ENCODE data around the gene SLC39A11.

The SLC39A11 gene

DNA sequence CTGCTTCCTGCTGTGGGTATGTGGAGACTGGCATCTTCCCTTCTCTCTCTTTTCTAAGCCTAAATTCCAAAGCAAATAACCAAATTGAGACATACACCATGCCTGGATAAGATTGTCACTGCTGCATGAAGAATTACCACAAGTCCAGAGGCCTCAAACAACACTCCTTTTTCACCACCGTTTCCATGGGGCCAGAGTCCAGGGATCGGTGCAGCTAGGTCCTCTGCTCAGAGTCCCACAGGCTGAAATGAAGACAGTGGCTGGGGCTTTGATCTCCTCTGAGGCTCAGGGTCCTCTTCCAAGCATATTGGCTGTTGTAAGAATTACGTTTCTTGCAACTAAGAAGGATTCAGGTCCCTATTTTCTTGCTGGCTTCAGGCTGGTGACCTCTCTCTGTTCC, 130.4 kb downstream of the SLC39A11 start:
- H3K27ac ChIP-seq (ENCODE audit: low read length), result no peak overlapping the region
- H2AFZ ChIP-seq (ENCODE audit: low read depth, low read length), result no peak overlapping the region
- no peaks in the 10 kb centered on the region for H3K27me3 ChIP-seq (ENCODE audit: low read depth, low read length)
- no peak overlapping the region for H3K4me2 ChIP-seq (ENCODE audit: low read length)
- H3K4me1 ChIP-seq (ENCODE audit: low read length), result no peaks in the 10 kb centered on the region
- no peaks in the 10 kb centered on the region for H3K79me2 ChIP-seq (ENCODE audit: low read length)
- no peak overlapping the region for H3K4me3 ChIP-seq (ENCODE audit: low read length)
- no peaks in the 10 kb centered on the region for H4K20me1 ChIP-seq (ENCODE audit: insufficient read depth, low read length)
- TF ChIP-seq EZH2phosphoT487 (IDR thresholded peaks at IDR 0.05; ENCODE audit: low read depth), result no peak
- TF ChIP-seq, protein P1, sequence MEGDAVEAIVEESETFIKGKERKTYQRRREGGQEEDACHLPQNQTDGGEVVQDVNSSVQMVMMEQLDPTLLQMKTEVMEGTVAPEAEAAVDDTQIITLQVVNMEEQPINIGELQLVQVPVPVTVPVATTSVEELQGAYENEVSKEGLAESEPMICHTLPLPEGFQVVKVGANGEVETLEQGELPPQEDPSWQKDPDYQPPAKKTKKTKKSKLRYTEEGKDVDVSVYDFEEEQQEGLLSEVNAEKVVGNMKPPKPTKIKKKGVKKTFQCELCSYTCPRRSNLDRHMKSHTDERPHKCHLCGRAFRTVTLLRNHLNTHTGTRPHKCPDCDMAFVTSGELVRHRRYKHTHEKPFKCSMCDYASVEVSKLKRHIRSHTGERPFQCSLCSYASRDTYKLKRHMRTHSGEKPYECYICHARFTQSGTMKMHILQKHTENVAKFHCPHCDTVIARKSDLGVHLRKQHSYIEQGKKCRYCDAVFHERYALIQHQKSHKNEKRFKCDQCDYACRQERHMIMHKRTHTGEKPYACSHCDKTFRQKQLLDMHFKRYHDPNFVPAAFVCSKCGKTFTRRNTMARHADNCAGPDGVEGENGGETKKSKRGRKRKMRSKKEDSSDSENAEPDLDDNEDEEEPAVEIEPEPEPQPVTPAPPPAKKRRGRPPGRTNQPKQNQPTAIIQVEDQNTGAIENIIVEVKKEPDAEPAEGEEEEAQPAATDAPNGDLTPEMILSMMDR (IDR thresholded peaks at IDR 0.05; ENCODE audit: low read depth, low read length), result no peak
- H3K36me3 ChIP-seq (replicated peaks; ENCODE audit: low read depth, low read length), result no peaks in the 10 kb centered on the region
- H3K9ac ChIP-seq (ENCODE audit: low read length), result no peak overlapping the region
- no peaks in the 10 kb centered on the region for H3K9me3 ChIP-seq (ENCODE audit: insufficient read depth, low read length)

DNA sequence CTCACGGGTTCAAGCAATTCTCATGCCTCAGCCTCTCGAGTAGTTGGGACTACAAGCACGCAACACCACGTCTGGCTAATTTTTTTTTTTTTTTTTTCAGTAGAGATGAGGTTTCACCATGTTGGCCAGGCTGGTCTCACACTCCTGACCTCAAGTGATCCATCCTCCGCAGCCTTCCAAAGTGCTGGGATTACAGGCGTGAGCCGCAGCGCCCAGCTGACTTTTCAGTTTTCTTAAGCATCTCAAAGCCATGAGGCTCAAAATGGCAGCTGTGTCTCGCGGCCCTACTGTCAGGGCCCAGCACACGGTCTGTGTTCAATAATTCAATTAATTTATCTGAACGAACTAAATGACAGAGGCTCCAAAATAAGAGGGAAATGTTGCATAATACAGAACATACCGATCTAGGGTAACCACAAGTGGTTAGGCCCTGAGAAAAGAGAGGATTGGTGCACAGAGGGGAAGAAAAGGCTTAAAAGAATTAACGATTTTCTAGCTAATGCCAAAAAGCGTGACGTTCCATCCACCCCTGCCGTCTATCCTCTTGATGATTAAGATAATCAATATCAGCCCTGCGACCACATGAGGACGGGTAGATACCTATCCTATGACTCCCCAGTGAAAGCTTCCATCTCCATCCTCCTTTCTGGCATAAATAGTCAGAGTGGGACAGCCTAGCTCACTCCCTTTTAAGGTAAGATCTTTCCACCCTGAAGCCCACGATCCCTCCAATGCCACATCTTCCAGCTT, 136.9 kb downstream of the SLC39A11 start:
- Histone ChIP-seq H3K4me2 (ENCODE audit: low read length) (no peak overlapping the region), H3K4me1 (ENCODE audit: low read length) (no peaks in the 10 kb centered on the region), H3K4me3 (ENCODE audit: low read length) (no peak overlapping the region), H3K27me3 (ENCODE audit: low read depth, low read length) (no peaks in the 10 kb centered on the region), H3K27ac (ENCODE audit: low read length) (no peak overlapping the region), H2AFZ (ENCODE audit: low read depth, low read length) (no peak overlapping the region), H3K79me2 (ENCODE audit: low read length) (no peaks in the 10 kb centered on the region), H3K9me3 (ENCODE audit: insufficient read depth, low read length) (no peaks in the 10 kb centered on the region), H4K20me1 (ENCODE audit: insufficient read depth, low read length) (no peaks in the 10 kb centered on the region), H3K9ac (ENCODE audit: low read length) (no peak overlapping the region), H3K36me3 (replicated peaks; ENCODE audit: low read depth, low read length) (no peaks in the 10 kb centered on the region)
- TF ChIP-seq EZH2phosphoT487 (IDR thresholded peaks at IDR 0.05; ENCODE audit: low read depth), result no peak
- TF ChIP-seq, protein P1 (IDR thresholded peaks at IDR 0.05; ENCODE audit: low read depth, low read length), result no peak

DNA sequence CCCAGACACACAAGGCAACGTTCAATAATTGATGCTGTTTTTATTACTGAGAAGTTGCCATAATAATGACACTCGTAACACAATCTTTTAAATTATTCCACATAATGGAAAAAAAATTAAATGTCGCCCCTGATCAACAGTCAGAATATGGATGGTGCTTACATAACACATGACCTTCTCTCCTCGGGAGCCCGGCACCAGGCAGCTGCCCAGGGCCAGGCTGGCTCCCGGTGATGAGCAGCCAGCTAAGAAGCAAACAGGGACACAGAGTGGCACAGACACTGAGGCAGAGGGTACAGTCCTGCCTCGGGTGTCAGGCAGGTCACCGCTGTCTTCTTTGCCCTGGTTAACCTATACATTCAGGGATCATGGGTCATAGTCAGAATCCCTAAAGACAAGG, 137.9 kb downstream of the SLC39A11 start:
- no peak overlapping the region for H3K9ac ChIP-seq (ENCODE audit: low read length)
- no peaks in the 10 kb centered on the region for H3K36me3 ChIP-seq (replicated peaks; ENCODE audit: low read depth, low read length)
- no peaks in the 10 kb centered on the region for H3K9me3 ChIP-seq (ENCODE audit: insufficient read depth, low read length)
- H3K4me3 ChIP-seq (ENCODE audit: low read length), result no peak overlapping the region
- no peak for TF ChIP-seq EZH2phosphoT487 (IDR thresholded peaks at IDR 0.05; ENCODE audit: low read depth)
- TF ChIP-seq, protein P1 (IDR thresholded peaks at IDR 0.05; ENCODE audit: low read depth, low read length), result no peak
- no peak overlapping the region for H2AFZ ChIP-seq (ENCODE audit: low read depth, low read length)
- H3K4me1 ChIP-seq (ENCODE audit: low read length), result no peaks in the 10 kb centered on the region
- no peaks in the 10 kb centered on the region for H3K27me3 ChIP-seq (ENCODE audit: low read depth, low read length)
- no peak overlapping the region for H3K4me2 ChIP-seq (ENCODE audit: low read length)
- no peak overlapping the region for H3K27ac ChIP-seq (ENCODE audit: low read length)
- H3K79me2 ChIP-seq (ENCODE audit: low read length), result no peaks in the 10 kb centered on the region
- H4K20me1 ChIP-seq (ENCODE audit: insufficient read depth, low read length), result no peaks in the 10 kb centered on the region

DNA sequence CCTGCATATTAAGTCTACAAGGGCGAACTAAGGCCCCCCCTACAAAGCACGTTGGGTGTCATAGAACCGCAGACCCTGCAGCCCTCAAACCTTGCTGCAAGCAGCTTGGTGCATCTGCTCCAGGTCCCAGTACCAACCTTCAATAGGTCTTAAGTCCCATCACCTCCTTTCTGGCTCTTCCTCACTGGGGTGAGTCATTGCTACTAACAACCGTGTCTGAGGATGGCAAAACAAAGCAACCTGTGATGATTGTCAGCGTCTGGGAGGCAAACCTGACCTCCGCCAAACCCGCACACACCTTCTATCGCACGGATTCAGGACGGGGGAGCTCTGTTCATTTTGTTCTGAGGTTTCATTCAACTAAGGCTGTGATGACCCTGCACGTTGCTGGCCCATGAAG, 138.9 kb downstream of the SLC39A11 start:
- Histone ChIP-seq H3K9me3 (ENCODE audit: insufficient read depth, low read length) (no peaks in the 10 kb centered on the region), H3K4me3 (ENCODE audit: low read length) (no peak overlapping the region), H2AFZ (ENCODE audit: low read depth, low read length) (no peak overlapping the region), H4K20me1 (ENCODE audit: insufficient read depth, low read length) (no peaks in the 10 kb centered on the region), H3K27ac (ENCODE audit: low read length) (no peak overlapping the region), H3K4me2 (ENCODE audit: low read length) (no peak overlapping the region), H3K36me3 (replicated peaks; ENCODE audit: low read depth, low read length) (no peaks in the 10 kb centered on the region), H3K4me1 (ENCODE audit: low read length) (no peaks in the 10 kb centered on the region), H3K27me3 (ENCODE audit: low read depth, low read length) (no peaks in the 10 kb centered on the region), H3K9ac (ENCODE audit: low read length) (no peak overlapping the region), H3K79me2 (ENCODE audit: low read length) (no peaks in the 10 kb centered on the region)
- TF ChIP-seq EZH2phosphoT487 (IDR thresholded peaks at IDR 0.05; ENCODE audit: low read depth), result no peak
- TF ChIP-seq, protein P1 (IDR thresholded peaks at IDR 0.05; ENCODE audit: low read depth, low read length), result no peak

All from OCI-LY3 (cell line).